ENCODE measurements around the gene ZNF217.

GRCh38 chr20:53623134-53623453 is 29.5 kb upstream of the ZNF217 start:
- no peak for TF ChIP-seq CTCF (IDR thresholded peaks at IDR 0.05; ENCODE audit: low read depth, low read length, poor library complexity, severe bottlenecking)
- TF ChIP-seq EZH2phosphoT487 (IDR thresholded peaks at IDR 0.05; ENCODE audit: borderline replicate concordance, low read length): no peak
